RPMI8226 (cell line): ENCODE measurements around the gene ANP32B.
A peak's percentile ranks its signal among the peaks of the same experiment; 100 is the strongest.
"Not testable (repeated sequence)": the region's sequence is repeated elsewhere in the genome, so short reads cannot be mapped to it uniquely, and the experiment has no call there.

ENCODE experiments used
- DNase-seq: peaks from one replicate; pipeline ENCODE4 v3.0.0-alpha.2; 2015

Gene ANP32B

GRCh38 chr9:97982683-97983588 lies at the start of gene ANP32B:
Gene ANP32B, plus strand, starts transcription at chr9:97983341. Its CDS starts 215 bp downstream, at chr9:97983556.
- DNase-seq, result peak; percentile 90

DNA sequence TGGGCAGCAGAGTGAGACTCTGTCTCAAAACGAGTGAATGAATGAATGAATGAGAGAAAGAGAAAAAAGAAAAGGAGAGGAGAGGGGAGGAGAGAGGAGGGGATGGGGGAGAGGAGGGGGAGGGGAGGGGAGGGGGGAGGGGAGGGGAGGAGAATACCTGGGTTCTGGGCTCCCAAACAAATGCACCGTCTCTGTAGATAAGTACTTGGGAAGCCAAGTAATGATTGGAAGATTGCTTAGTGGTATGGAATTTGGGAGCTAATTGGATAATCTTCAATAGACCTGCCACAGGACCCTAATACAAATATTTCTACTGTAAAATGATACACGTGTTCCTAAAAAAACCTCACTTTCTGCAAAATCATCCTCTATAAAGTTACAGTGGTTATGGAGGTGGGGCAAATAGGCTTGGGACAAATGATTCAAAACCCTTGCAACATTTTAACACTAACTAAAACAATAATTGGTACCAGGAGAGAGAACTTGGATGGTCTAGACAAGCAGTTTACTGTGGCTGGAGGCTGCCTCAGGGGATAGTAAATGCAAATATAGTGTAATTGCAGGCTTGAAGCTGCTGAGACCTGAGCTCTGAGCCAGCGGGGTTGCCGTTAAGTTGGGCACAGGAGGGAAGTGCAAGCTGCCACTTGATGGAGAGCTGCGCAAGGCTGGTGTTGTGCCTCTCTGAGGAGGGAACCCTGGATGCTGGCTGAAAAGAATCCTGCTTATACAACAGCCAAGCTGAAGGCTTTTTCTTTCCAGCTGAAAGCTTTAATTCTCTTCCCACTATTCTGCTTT lies 48.6 kb upstream of the ANP32B start:
- DNase-seq, result peak; percentile 4

DNA sequence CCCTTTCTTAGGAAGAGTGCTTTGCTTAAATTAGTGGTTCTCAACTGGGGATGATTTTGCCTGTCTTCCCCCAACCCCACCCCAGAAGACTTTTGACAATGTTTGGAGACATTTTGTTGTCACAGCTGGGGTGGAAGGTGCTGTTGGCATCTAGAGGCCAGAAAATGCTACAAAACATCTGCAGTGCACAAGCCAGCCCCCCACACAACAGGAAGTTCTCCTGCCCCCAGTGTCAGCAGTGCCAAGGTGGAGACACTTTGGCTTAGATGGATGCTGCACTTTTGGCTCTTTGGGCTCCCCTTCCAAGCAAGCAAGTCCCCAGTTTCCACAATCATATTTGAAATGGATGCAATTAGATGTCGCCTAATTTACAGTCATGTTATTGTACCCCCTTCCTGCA lies 47.9 kb upstream of the ANP32B start:
- DNase-seq, result no peak

DNA sequence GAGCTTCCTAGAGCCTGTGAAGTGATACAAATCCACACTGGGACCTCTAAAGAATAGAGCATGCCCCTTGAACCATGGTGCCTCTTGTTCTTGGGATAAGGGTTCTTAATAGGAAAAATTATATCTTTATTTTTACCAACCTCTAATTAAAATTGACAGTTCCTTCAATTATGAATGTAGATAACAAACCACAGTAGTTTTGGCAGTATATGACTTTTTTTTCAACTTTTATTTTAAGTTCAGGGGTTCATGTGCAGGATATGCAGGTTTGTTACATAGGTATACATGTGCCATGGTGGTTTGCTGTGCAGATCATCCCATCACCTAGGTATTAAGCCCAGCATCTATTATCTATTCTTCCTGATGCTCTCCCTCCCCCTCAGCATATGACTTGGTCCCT lies 46.1 kb upstream of the ANP32B start:
- DNase-seq, result no peak

DNA sequence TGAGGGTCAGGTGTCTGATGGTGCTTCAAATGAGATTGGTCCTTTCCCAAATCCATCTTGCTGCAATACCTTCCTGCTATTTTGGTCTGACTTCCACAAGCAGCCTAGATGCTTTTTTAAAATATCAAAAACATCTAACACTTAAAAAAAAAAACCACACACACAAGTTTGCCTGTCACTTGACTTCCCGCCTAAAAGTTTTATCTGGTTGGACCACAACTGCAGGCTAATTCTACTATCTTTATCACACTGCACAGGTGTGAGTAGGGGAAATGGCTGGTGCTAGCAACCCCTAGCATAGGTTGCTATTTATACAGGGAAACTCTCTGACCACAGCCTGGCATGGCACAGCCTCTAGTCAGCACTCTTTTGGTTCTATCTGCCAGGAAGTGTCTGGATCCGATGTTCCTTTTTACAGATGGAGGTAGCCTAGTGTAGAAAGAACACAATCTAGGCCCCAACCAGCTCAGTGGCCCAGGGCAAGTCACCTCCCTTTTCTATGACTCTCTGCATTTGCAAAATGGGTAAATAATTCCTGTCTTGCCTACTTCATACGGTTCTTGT lies 45.0 kb upstream of the ANP32B start, which contains the start of gene HEMGN:
HEMGN (minus strand) TSS at position 92 of the 564 bp plus-strand sequence; CDS start at position 56, 36 bp downstream.
- peak; percentile 89 for DNase-seq

DNA sequence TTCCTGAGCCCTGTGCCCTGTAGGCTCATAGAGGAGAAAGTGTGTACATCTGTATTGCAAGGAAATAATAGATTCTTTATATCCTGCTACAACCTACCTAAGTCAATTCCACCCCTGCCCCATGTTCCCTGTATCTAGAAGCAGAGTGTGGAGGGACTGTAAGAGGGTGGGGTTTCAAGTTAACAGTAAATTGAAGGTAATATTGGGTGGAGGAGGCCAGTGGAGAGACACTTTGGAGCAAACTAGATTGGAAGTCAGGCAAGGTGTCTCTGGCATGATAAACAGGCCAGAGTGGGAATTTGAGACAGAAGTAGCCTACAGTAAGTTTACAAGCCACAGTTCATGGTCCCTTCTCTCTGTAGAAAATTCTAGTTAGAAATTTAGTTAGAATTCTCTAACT lies 42.9 kb upstream of the ANP32B start:
- DNase-seq, result no peak

DNA sequence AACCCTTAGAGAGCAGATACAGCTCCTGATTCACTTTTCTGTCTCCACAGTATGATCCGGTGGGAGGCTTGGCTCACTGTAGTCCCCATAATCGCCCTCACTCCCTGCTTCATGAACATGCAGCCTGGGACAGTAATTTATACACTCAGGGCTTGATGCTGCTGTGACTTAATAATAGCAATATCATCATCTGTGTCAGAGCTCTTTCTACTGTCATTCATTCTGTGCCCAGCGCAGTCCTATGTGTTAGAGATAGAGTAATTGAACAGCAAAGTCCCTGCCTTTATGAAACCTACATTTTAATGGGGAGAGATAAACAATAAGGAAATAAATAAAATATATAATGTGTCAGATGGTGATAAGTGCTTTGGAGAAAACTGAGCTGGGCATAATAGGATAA lies 42.4 kb upstream of the ANP32B start:
- no peak for DNase-seq

DNA sequence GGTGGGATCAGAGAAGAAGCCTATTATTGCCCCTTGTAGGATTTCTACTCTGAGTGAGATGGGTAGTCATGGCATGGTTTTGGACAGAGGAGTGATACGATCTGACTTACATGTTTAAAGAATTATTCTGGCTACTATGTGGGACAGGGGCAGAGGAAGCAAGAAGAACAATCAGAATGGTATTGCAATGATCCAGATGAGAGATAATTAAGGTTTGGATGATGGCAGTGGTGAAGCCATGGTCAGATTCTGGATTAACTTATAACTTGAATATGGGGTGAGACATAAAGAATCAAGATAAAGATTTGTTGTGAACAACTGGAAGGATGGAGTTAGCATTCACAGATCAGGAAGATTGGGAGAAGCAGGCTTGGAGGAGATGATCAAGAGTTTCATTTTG lies 41.8 kb upstream of the ANP32B start:
- DNase-seq, result no peak

DNA sequence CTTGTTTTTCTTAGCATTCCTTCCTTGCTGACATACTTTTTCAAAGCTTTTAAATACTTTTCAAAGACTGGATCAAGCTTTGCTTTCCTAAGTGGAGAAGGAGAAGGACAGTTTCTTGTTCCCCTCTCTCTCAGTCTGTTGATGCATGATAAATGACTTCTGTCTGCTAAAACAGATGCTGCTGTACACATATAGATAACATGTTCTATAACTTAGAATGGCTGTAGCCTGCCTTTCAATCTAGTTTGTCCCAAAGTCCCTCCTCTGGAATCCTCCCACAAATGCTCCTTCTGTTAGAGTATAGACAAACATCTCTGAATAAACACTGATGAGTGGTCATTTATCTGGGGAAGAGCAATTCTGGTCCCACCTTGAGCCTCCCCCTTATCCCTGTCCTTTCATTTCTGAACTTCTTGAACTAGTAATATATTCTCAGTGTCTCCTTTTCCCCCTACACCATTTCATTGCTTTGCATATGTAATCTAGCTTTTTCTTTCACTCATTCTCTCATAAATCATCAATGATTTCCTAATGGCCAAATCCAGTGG lies 39.8 kb upstream of the ANP32B start:
- DNase-seq, result no peak

DNA sequence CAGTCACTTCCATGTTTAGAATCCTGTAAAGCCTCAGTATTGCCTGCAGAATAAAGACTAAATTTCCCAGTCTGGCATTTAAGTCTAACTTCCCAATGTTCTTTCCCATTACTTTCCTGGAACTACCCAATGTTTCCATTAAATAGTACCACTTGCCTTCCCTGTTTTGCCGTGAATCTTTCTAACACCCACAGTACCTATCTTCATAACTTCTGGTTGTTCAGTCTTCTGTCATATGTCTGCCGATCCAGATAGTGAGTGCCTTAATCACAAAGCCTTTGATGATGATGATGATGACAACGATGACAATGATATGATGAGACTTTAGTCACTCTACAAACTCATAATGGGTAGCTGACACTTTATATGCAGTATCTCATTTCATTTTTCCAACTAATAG lies 38.5 kb upstream of the ANP32B start:
- DNase-seq, result no peak

DNA sequence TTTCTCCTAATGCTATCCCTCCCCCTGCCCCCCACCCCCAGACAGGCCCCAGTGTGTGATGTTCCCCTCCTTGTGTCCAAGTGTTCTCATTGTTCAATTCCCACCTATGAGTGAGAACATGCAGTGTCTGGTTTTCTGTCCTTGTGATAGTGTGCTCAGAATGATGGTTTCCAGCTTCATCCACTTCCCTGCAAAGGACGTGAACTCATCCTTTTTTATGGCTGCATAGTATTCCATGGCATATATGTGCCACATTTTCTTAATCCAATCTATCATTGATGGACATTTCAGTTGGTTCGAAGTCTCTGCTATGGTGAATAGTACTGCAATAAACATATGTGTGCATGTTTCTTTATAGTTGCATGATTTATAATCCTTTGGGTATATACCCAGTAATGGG lies 37.7 kb upstream of the ANP32B start:
- not testable (repeated sequence) for DNase-seq

DNA sequence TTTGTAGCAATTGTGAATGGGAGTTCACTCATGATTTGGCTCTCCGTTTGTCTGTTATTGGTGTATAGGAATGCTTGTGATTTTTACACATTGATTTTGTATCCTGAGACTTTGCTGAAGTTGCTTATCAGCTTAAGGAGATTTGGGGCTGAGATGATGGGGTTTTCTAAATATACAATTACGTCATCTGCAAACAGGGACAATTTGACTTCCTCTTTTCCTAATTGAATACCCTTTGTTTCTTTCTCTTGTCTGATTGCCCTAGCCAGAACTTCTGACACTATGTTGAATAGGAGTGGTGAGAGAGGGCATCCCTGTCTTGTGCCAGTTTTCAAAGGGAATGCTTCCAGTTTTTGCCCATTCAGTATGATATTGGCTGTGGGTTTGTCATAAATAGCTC lies 36.0 kb upstream of the ANP32B start:
- not testable (repeated sequence) for DNase-seq

GRCh38 chr9:97950873-97951272 lies 32.3 kb upstream of the ANP32B start:
- DNase-seq, result peak; percentile 37

GRCh38 chr9:97954550-97954989 lies 28.6 kb upstream of the ANP32B start:
- DNase-seq, result peak; percentile 77

- DNase-seq, result no peak
These were observed 26.8 kb upstream of the ANP32B start for GRCh38 chr9:97956331-97956730.

GRCh38 chr9:97958812-97959511 lies 24.2 kb upstream of the ANP32B start:
- DNase-seq, result no peak

- no peak for DNase-seq
These were observed 23.6 kb upstream of the ANP32B start for GRCh38 chr9:97959585-97959984.

- DNase-seq, result not testable (repeated sequence)
These were observed 22.3 kb upstream of the ANP32B start for GRCh38 chr9:97960678-97961328.

GRCh38 chr9:97961361-97961760 lies 21.8 kb upstream of the ANP32B start:
- DNase-seq, result no peak

- no peak for DNase-seq
These were observed 21.0 kb upstream of the ANP32B start for GRCh38 chr9:97962136-97962535.

DNA sequence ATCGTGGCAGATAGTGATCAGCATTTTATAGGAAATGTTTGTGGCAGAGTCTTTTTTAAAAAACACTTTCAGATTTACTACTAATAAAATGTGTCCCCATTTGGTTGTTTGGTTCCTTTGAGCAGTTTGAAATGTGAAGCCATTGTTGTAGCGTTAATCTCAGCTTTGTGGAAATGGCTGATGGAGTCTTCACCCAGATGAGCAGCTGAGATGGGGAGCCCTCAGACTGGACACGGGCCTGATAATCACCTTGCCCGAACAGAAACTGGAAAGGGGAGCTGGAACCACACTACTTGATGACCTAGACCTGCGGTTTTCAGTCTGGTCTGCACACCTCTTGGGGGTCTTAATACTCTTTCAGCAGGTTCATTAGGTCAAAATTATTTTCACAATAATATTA lies 20.6 kb upstream of the ANP32B start:
- DNase-seq, result no peak

DNA sequence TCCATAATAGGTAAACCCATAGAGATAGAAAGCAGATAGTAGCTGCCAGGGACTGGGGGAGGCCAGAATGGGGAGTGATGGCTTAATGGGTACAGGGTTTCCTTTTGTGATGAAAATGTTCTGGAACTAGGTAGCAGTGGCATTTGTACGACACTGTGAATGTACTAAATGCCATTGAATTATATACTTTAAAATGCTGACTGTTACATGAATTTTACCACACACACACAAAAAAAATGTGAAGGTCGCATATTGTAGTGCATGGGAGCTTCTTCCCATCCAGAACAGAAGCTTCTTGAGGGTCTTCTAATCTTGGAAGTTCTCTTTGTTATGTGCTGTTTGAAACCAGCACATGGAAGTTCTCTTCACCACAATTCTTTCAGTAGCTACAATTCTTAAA lies 19.9 kb upstream of the ANP32B start:
- DNase-seq, result no peak
